ENCODE measurements around the gene EXD3.

DNA sequence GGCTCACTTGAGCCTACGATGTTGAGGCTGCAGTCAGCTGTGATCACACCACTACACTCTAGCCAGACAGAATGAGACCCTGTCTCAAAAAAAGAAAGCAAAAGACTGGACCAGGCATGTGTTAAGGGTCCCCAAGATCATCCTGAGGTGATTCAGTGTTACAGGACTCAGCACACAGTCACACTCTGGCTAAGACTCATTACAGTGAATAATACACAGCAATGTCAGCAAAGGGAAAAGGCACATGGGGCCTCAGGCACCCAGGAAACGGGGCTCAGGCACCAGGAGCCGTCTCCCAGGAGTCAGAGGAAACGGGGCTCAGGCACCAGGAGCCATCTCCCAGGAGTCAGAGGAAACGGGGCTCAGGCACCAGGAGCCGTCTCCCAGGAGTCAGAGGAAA lies 81.7 kb downstream of the EXD3 start:
- TF ChIP-seq, protein P1, sequence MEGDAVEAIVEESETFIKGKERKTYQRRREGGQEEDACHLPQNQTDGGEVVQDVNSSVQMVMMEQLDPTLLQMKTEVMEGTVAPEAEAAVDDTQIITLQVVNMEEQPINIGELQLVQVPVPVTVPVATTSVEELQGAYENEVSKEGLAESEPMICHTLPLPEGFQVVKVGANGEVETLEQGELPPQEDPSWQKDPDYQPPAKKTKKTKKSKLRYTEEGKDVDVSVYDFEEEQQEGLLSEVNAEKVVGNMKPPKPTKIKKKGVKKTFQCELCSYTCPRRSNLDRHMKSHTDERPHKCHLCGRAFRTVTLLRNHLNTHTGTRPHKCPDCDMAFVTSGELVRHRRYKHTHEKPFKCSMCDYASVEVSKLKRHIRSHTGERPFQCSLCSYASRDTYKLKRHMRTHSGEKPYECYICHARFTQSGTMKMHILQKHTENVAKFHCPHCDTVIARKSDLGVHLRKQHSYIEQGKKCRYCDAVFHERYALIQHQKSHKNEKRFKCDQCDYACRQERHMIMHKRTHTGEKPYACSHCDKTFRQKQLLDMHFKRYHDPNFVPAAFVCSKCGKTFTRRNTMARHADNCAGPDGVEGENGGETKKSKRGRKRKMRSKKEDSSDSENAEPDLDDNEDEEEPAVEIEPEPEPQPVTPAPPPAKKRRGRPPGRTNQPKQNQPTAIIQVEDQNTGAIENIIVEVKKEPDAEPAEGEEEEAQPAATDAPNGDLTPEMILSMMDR (IDR thresholded peaks at IDR 0.05; ENCODE audit: insufficient read depth, low read length), result no peak
- TF ChIP-seq POLR2AphosphoS5 (IDR thresholded peaks at IDR 0.05; ENCODE audit: low read depth) (no peak), REST (IDR thresholded peaks at IDR 0.05; ENCODE audit: insufficient replicate concordance, low read depth) (no peak)

Data from HL-60 (cell line).